ENCODE measurements around the gene CCNL2. TPM values are rescaled to one million over a fixed set of nuclear protein-coding genes. Genes with fewer than 3 reads are reported as not detected.
A peak's percentile ranks its signal among the peaks of the same experiment; 100 is the strongest.

The CCNL2 gene
- total and polyA plus RNA-seq, 8 donors, result 33.4 to 739 (median 277) TPM

GRCh38 chr1:1422465-1423244, 23.5 kb upstream of the CCNL2 start:
- TF ChIP-seq CTCF (IDR thresholded peaks at IDR 0.05) (no peak), EP300 (IDR thresholded peaks at IDR 0.05) (no peak), POLR2A (IDR thresholded peaks at IDR 0.05) (no peak)
- WGBS, 5 donors, result 63 to 73% (median 72%) methylated on average over 23 to 29 of the region's 29 CpGs
- DNase-seq, result peak in 1 of 2 donors; percentile 37
- Histone ChIP-seq H3K36me3 (no peaks in the 10 kb centered on the region), H3K27me3 (peaks cover 0 to 36% (median 4%) of the 10 kb centered on the region in 3 donors), H3K9me3 (no peaks in the 10 kb centered on the region), H3K4me3 (no peak overlapping the region), H3K27ac (peak overlapping the region in 3 of 5 donors; percentile 15 to 80 (median 29)), H3K4me1 (peaks cover 15 to 53% (median 43%) of the 10 kb centered on the region in 4 donors)
- intact Hi-C loops (cut with DNase I; ENCODE audit: low total_unique reads), result no loop called here

GRCh38 chr1:1421907-1422464, 22.9 kb upstream of the CCNL2 start:
- no peaks in the 10 kb centered on the region for H3K36me3 ChIP-seq
- peaks cover 15 to 51% (median 38%) of the 10 kb centered on the region in 4 donors for H3K4me1 ChIP-seq
- H3K9me3 ChIP-seq, result no peaks in the 10 kb centered on the region
- TF ChIP-seq CTCF (IDR thresholded peaks at IDR 0.05) (no peak), POLR2AphosphoS5 (IDR thresholded peaks at IDR 0.05) (no peak), POLR2A (IDR thresholded peaks at IDR 0.05) (no peak), EP300 (IDR thresholded peaks at IDR 0.05) (no peak)
- H3K27ac ChIP-seq, result peak overlapping the region in 4 of 5 donors; percentile 15 to 87 (median 68)
- H3K27me3 ChIP-seq, result peaks cover 0 to 29% (median 4%) of the 10 kb centered on the region in 3 donors
- intact Hi-C loops (cut with DNase I; ENCODE audit: low total_unique reads), result no loop called here
- no peak for DNase-seq
- no peak overlapping the region for H3K4me3 ChIP-seq
- 79 to 89% (median 86%) methylated on average over 4 to 7 of the region's 7 CpGs for WGBS, 5 donors

DNA sequence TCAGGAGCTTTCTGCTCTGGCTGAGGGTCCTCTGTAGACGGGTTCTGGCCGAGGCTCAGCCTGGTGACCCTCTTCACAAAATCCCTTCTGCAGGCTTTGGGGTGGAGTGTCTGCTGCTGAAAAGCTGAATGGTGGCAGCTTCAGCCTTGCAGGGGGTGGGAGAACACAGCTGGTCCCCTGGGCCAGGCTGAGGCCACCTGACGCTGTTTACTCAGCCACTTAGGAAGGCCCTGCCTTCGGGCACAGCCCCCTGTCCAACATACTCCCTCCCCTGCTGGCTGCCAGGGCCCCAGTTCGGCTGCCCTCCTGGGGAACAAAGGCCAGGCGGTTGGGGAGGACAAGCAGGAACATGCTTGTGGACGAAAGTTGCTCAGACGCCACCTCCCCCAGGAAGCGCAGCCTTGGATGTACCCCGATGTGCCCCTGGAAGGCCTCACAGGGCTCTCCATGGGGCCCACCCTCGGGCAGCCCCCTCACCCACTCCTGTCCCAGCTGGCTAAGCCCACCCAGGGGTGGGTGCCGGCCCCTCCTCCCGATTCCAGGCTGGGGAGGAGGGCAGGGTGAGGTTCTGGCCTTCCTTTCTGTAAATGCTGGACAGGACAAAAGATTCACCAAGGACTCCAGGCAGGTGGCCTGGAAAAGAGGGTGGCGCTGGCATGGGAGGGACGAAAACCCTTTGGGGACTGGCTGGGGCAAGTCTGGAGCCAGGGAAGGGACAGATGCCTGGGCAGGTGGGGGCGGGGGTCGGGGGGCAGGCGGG, 22.2 kb upstream of the CCNL2 start, which contains the start of gene ANKRD65:
Gene ANKRD65, minus strand, starts transcription at position 130 of the 760 bp plus-strand sequence. CDS start 271 bp downstream, outside the sequence.
- Histone ChIP-seq H3K27ac (peak within 1 kb of the TSS; percentile 26 to 87 (median 55)), H3K36me3 (no peaks in the 10 kb centered on the region), H3K4me3 (peak within 1 kb of the TSS; percentile 39 to 51 (median 50)), H3K9me3 (no peaks in the 10 kb centered on the region), H3K27me3 (peaks cover 0 to 23% (median 0%) of the 10 kb centered on the region in 3 donors), H3K4me1 (peaks cover 15 to 46% (median 35%) of the 10 kb centered on the region in 4 donors)
- TF ChIP-seq EP300 (IDR thresholded peaks at IDR 0.05) (no peak), CTCF (IDR thresholded peaks at IDR 0.05) (no peak), POLR2A (IDR thresholded peaks at IDR 0.05) (no peak), POLR2AphosphoS5 (IDR thresholded peaks at IDR 0.05) (no peak)
- intact Hi-C loops (cut with DNase I; ENCODE audit: low total_unique reads), result no loop called here
- peak in 1 of 2 donors; percentile 72 for DNase-seq
- WGBS, 5 donors, result 58 to 71% (median 66%) methylated on average over 11 to 18 of the region's 18 CpGs

DNA sequence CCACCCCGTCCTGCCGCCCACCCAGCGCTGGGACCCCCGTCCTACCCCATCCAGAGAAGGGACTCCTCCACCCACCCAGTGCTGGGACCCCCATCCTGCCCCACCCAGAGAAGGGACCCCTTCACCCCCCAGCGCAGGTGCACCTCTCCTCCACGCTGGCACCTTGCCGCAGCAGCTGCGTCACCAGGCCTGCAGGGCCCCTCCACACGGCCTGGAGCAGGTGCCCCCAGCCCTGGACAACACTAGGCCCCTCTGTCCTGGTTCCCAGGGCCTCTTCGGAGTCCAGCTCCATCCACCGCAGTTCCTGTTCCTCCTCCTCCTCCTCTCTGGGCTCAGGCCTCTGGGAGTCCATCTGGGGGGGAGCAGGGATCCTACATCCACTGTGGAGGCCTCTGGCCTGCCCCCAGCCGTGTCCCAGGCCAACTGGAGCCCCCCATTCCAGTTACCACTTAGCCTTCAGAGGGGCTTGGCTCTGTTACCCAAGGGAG, 21.6 kb upstream of the CCNL2 start:
- Histone ChIP-seq H3K27me3 (peaks cover 0 to 17% (median 0%) of the 10 kb centered on the region in 3 donors), H3K27ac (peak overlapping the region in 4 of 5 donors; percentile 6 to 87 (median 68)), H3K4me1 (peaks cover 15 to 46% (median 33%) of the 10 kb centered on the region in 4 donors), H3K9me3 (no peaks in the 10 kb centered on the region), H3K36me3 (no peaks in the 10 kb centered on the region), H3K4me3 (peak overlapping the region; percentile 39 to 51 (median 50))
- DNase-seq, result peak in 1 of 2 donors; percentile 33
- no peak for TF ChIP-seq POLR2A (IDR thresholded peaks at IDR 0.05)
- TF ChIP-seq EP300 (IDR thresholded peaks at IDR 0.05), result no peak
- no peak for TF ChIP-seq POLR2AphosphoS5 (IDR thresholded peaks at IDR 0.05)
- TF ChIP-seq CTCF (IDR thresholded peaks at IDR 0.05), result no peak
- intact Hi-C loops (cut with DNase I; ENCODE audit: low total_unique reads), result no loop called here
- 35 to 62% (median 47%) methylated on average over 3 to 12 of the region's 12 CpGs for WGBS, 5 donors
